ENCODE data around the gene CNPPD1.

The CNPPD1 gene

DNA sequence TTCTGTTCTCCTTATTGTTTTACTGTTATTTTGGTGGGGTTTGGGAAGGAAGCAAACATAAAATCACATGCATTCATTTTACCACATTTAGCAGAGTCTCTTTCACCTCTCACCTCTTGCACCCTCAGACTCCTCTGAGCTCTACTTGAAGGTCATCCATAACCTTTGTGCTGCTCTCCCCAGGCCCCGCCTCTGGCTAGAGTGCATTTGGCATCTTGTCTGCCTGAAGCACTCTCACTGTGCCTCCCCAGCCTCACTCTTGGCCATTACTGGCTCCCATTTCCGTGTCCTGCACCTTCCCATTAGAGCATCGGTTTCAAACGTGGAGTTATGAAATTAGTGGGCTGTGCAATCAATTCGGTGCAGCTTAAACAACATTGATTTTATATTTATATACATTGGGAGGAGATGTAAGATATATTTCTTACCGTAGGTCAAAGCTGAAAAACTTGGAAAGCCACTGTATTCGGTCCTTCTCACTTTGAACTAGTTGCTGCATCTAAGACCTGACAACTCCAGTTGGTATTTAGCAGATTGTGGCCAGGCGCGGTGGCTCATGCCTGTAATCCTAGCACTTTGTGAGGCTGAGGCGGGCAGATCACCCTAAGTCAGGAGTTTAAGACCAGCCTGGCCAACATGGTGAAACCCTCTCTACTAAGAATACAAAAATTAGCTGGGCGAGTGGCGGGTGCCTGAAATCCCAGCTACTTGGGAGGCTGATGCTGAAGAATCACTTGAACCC, 22.9 kb upstream of the CNPPD1 start:
- TF ChIP-seq, protein P1, sequence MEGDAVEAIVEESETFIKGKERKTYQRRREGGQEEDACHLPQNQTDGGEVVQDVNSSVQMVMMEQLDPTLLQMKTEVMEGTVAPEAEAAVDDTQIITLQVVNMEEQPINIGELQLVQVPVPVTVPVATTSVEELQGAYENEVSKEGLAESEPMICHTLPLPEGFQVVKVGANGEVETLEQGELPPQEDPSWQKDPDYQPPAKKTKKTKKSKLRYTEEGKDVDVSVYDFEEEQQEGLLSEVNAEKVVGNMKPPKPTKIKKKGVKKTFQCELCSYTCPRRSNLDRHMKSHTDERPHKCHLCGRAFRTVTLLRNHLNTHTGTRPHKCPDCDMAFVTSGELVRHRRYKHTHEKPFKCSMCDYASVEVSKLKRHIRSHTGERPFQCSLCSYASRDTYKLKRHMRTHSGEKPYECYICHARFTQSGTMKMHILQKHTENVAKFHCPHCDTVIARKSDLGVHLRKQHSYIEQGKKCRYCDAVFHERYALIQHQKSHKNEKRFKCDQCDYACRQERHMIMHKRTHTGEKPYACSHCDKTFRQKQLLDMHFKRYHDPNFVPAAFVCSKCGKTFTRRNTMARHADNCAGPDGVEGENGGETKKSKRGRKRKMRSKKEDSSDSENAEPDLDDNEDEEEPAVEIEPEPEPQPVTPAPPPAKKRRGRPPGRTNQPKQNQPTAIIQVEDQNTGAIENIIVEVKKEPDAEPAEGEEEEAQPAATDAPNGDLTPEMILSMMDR (IDR thresholded peaks at IDR 0.05; ENCODE audit: low read depth, low read length) = no peak
- DNase-seq (ENCODE audit: low read depth in 2 of 2) = no peak
- H3K4me3 ChIP-seq (replicated peaks in 1 of 2; ENCODE audit: low read depth in 2 of 2, low read length in 2 of 2) = no peak overlapping the region

DNA sequence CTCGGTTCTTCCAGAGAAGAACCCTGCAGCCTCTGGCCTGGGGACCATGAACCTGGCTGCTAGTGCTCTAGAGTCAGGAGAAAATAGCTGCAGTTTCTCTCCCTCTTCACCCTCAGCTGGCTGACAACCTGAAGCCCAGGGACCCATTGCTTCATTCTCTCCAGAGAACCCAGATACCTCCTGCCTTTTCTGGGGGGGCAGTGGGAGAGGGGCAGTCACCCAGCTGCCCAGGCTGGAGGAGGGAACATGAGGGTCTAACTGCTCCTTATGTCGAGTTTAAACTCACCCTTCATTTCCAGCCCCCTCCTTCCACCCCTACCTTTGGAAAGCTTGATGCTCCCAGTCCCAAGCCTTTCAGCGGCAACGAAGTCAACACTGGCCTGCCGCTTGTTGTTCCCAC, 22.2 kb upstream of the CNPPD1 start:
- no peak overlapping the region for H3K4me3 ChIP-seq (replicated peaks in 1 of 2; ENCODE audit: low read depth in 2 of 2, low read length in 2 of 2)
- no peak for DNase-seq (ENCODE audit: low read depth in 2 of 2)
- TF ChIP-seq, protein P1 (IDR thresholded peaks at IDR 0.05; ENCODE audit: low read depth, low read length) = no peak

DNA sequence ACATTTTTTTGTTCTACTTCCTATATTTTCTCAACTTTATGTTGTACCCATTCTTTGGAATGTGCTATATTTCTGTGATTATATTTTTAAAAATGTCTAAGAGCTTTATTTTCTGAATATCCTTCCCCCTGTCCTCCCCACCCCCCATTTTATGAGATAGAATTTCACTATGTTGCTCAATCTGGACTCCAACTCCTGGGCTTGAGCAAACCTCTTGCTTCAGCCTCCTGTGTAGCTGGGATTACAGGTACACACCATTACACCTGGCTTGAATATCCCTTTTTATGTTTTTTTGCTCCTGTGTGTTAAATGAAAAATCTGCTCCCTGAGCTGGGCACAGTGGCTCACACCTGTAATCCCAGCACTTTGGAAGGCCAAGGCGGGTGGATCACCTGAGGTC, 20.7 kb upstream of the CNPPD1 start:
- H3K4me3 ChIP-seq (replicated peaks in 1 of 2; ENCODE audit: low read depth in 2 of 2, low read length in 2 of 2) = no peak overlapping the region
- DNase-seq (ENCODE audit: low read depth in 2 of 2) = no peak
- TF ChIP-seq, protein P1 (IDR thresholded peaks at IDR 0.05; ENCODE audit: low read depth, low read length) = no peak

DNA sequence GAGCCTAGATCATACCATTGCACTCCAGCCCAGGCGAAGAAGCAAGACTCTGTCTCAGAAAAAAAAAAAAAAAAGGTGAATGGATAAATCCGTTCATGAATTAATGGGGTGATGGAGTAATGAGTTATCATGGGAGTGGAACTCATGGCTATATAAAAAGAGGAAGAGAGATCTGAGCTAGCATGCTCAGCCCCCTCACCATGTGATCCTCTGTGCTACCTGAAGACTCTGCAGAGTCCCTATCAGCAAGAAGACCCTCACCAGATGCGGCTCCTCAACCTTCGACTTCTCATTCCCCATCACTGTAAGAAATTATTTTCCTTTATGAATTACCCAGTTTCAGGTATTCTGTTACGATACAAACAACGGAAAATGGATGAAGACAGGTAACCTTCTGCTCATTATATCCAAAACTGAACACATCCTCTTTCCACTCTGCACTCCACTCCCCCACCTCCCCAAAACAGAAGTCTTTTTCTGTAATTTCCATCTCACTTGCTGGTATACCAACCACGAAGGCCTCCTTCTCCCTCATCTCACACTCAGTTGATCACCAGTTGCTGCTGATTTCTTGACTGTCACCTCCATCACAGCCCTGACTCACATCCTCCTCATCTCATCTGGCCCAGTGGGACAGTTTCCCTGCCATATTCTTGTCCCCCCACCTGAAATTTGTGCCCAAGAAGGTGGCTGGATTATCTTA, 10.2 kb upstream of the CNPPD1 start:
- DNase-seq (ENCODE audit: low read depth in 2 of 2) = no peak
- no peak overlapping the region for H3K4me3 ChIP-seq (replicated peaks in 1 of 2; ENCODE audit: low read depth in 2 of 2, low read length in 2 of 2)
- TF ChIP-seq, protein P1 (IDR thresholded peaks at IDR 0.05; ENCODE audit: low read depth, low read length) = no peak

DNA sequence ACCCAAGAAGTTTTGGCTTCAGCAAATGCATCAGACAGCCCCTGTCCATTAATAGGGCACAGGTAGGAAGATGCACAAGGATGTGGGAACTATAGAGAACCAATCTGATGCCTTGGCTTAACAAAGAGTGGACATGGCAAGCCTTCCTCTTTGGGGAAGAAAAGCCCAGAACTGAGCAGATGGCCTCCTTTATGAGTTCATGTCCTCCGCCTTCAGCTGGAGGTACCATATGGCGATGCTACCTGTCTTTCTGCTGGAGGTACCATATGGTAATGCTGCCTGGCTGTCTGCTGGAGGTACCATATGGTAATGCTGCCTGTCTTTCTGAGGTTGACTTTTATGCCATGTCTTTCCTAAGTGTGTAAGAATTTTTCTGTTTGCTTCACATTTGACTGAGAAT, 7.4 kb upstream of the CNPPD1 start:
- TF ChIP-seq, protein P1 (IDR thresholded peaks at IDR 0.05; ENCODE audit: low read depth, low read length) = no peak
- H3K4me3 ChIP-seq (replicated peaks in 1 of 2; ENCODE audit: low read depth in 2 of 2, low read length in 2 of 2) = no peak overlapping the region
- DNase-seq (ENCODE audit: low read depth in 2 of 2) = no peak

DNA sequence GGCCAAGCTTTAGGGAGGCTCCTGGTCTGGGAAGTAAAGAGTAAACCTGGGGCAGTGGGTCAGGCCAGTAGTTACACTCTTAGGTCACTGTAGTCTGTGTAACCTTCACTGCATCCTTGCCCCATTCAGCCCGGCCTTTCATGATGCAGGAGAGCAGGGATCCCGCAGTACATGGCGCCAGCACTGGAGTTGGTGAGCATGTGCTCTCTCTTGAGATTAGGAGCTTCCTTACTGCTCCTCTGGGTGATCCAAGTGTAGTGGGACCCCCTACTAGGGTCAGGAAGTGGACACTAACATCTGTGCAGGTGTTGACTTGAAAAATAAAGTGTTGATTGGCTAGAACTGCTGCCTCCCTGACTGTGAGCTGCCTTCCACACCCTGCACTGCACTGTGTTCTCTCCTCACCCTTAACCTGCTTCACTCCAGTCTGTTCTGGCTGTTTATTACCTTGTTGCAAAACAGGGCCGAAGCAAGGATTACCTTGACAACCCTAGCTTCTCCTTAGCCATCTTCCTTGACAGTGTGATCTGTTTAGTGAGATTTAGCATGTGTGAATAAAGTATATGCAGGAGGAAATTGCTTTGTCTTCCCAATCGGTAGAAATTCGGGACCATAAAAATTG, 6.5 kb upstream of the CNPPD1 start:
- TF ChIP-seq, protein P1 (IDR thresholded peaks at IDR 0.05; ENCODE audit: low read depth, low read length) = no peak
- no peak overlapping the region for H3K4me3 ChIP-seq (replicated peaks in 1 of 2; ENCODE audit: low read depth in 2 of 2, low read length in 2 of 2)
- DNase-seq (ENCODE audit: low read depth in 2 of 2) = no peak
